Measurements from ENCODE around the gene PDPK1. TPM values are rescaled to one million over a fixed set of nuclear protein-coding genes. Genes with fewer than 3 reads are reported as not detected.
"Not testable (repeated sequence)": the region's sequence is repeated elsewhere in the genome, so short reads cannot be mapped to it uniquely, and the experiment has no call there.

PDPK1 gene
- total and polyA plus RNA-seq, 5 experiments from 2014 or later: 27.1 to 69.7 (median 44.7) TPM

DNA sequence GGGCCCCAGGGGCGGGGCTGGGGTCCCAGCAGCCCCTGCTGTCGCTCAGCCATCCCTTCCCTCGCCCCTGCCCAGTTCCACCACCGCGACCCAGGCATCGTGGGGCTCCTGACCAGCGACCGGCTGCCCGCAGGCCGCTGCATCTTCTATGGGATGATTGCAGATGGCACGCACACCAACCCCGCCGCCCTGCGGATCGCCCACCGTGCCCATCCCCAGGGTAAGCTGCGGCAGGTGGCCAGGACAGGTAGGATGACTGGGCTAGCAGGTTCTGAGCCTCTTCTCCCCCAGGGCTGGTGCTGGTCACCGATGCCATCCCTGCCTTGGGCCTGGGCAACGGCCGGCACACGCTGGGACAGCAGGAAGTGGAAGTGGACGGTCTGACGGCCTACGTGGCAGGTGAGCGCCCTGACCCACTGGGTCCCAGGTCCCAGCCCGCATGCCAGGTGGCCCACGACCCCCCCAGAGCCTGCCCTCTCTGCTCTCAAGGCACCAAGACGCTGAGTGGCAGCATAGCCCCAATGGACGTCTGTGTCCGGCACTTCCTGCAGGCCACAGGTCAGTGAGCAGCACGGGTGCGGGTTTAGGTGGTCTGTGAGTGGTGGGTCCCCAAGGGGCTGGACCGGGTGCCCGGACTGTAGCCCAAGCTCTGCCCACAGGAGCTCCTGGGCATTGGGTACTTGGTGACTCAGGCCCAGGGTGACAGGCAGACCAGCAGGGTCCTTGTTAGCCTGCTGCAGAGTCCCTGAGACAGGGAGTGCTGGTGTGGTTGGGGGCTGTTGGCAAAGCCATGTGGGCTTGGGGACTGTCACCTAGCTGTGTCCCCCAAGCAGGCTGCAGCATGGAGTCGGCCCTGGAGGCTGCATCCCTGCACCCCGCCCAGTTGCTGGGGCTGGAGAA lies 9.4 kb upstream of the PDPK1 start:
- Mint-ChIP-seq H3K27ac (no peak overlapping the region), H3K4me1 (peaks cover 9 to 42% (median 16%) of the 10 kb centered on the region in 4 donors), H3K27me3 (peaks cover 0 to 3% (median 0%) of the 10 kb centered on the region in 5 donors), H3K36me3 (peaks cover 0 to 31% (median 1%) of the 10 kb centered on the region in 3 donors), H3K9me3 (no peaks in the 10 kb centered on the region), H3K4me3 (no peak overlapping the region)
- no peak for ATAC-seq
- DNase-seq: no peak
- POLR2A ChIA-PET: interaction anchor here (0.9 to 10.6 kb wide), 3 partner anchors 9 to 15 kb away, joined by 3 to 146 read pairs (median 3); partner anchors contain the start of genes AMDHD2, ATP6V0C and PDPK1

DNA sequence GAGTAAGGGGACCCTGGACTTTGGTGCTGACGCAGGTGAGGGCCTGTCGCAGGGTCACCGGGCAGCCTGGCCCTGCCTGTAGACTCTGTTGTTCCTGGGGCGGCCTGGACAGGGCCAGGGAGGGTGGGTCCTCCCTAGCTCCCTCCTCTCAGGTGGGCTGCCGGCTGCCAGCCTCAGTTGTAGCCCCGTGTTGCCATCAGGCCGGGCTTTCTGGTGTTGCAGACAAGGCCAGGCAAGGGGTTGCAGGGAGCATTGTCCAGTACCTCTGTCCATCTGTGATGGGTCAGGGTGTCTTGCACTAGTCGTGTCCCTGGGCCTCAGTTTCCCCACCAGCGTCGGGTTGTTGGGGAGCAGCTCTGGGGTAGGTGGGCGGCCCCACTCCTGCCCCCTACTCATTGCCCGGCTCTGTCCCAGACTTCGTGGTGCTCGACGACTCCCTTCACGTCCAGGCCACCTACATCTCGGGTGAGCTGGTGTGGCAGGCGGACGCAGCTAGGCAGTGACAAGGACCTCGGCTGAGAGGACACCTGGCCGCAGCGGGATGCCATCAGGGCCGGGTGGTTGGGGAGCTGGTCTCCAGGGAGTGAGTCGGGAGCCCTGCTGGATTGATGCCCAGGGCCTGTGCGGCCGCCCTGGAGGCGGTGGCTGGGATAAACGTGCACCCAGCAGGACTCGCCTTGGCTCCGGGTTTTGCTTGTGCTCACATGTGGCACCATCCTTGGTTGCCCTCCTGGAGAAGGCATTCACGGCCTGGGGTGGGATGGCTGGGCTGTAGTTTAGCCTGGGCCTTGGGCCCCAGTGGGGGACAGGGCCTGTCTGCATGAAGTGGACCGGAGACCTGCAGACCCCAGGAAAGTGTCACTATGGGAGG lies 8.5 kb upstream of the PDPK1 start:
- no peak for ATAC-seq
- peaks cover 10 to 33% (median 17%) of the 10 kb centered on the region in 4 donors for H3K4me1 Mint-ChIP-seq
- no peaks in the 10 kb centered on the region for H3K9me3 Mint-ChIP-seq
- POLR2A ChIA-PET: interaction anchor here (0.6 to 10.6 kb wide), 4 partner anchors 9 to 310 kb away, joined by 3 to 146 read pairs (median 4); partner anchors contain the start of genes AMDHD2, ATP6V0C and PDPK1
- peak overlapping the region in 3 of 10 donors; percentile 16 to 80 (median 35) for H3K27ac Mint-ChIP-seq
- H3K4me3 Mint-ChIP-seq: peak overlapping the region in 1 of 10 donors; percentile 95
- peaks cover 0 to 3% (median 0%) of the 10 kb centered on the region in 5 donors for H3K27me3 Mint-ChIP-seq
- peaks cover 0 to 25% (median 1%) of the 10 kb centered on the region in 3 donors for H3K36me3 Mint-ChIP-seq
- no peak for DNase-seq

DNA sequence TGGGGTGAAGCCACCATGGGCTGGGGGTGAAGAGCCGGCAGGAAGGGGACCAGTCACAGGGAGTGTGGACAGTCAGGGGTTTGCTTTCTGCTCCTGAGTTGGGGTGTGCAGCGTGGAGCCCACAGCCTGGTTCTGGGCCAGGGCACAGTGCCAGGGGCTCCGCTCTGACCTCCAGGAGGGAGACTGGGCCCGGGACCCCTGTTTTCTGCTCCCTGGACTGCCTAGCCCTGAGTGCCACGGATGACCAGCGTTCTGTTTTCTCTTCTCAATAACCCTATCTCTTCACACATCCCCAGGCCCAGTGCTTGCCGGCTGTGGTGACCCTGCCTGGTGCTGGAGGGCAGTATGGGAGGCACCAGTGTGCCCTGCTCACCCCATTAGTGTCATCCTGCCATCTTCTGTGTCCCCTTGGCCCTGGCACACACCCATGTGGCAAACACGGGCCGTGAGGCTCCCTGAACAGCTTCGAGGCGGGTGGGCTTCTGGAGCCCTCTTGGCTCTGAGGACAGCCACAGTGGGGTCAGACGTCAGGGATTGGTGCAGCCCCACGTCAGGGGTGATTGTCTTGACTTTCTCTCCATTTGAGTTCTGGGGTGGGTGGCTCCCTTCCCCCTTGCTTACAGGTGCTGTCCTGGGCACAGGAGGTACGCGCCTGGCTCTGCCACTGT lies 7.7 kb upstream of the PDPK1 start:
- POLR2A ChIA-PET: interaction anchor here (1.6 to 10.6 kb wide), 3 partner anchors 8 to 17 kb away, joined by 3 to 146 read pairs (median 98); partner anchors contain the start of genes AMDHD2, ATP6V0C and PDPK1
- Mint-ChIP-seq H3K27me3 (peaks cover 0 to 3% (median 0%) of the 10 kb centered on the region in 5 donors), H3K27ac (peak overlapping the region in 8 of 10 donors; percentile 16 to 80 (median 63)), H3K9me3 (no peaks in the 10 kb centered on the region), H3K36me3 (peaks cover 0 to 17% (median 1%) of the 10 kb centered on the region in 3 donors), H3K4me3 (peak overlapping the region in 9 of 10 donors; percentile 10 to 95 (median 41)), H3K4me1 (peaks cover 9 to 26% (median 16%) of the 10 kb centered on the region in 4 donors)
- no peak for ATAC-seq
- DNase-seq: no peak

DNA sequence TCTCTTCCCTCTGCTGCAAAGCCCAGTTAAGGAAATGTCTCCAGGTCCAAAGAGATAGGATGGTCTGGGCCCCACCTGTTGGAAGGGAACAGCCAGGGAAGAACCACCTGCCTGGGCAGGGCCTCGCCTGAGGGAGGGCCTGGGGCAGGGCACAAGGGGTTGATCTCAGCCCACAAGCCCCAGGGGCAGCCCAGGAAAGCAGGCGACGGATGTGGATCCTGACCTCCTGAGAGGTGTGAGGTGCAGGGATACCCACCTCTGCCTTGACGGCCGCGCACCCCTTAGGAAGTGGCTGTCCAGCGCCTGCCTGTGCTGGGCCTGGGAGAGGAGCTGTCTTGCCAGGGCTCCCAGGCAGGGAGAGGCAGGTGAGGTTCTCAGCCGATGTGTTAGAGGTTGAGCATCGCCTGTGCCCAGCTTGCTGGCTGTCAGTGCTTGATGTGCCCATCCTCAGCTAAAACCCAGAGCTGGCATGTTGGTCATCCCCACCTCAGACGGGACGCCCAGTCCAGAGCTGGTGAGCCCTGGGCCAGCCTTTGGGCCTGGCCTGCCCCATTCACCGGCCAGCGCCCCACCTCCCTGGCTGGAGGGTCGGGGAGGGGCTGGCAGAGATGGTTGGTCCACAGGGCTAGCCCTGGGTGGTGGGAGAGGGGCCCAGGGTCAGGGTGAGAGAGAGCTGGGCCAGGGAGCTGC lies 7.0 kb upstream of the PDPK1 start:
- Mint-ChIP-seq H3K27me3 (peaks cover 0 to 3% (median 0%) of the 10 kb centered on the region in 5 donors), H3K27ac (peak overlapping the region in 9 of 10 donors; percentile 92 to 100 (median 99)), H3K9me3 (no peaks in the 10 kb centered on the region), H3K4me3 (peak overlapping the region; percentile 92 to 100 (median 96)), H3K36me3 (peaks cover 0 to 12% (median 1%) of the 10 kb centered on the region in 3 donors), H3K4me1 (peaks cover 9 to 27% (median 18%) of the 10 kb centered on the region in 4 donors)
- no peak for DNase-seq
- no peak for ATAC-seq
- POLR2A ChIA-PET: interaction anchor here (0.6 to 10.6 kb wide), 4 partner anchors 11 to 142 kb away, joined by 3 to 146 read pairs (median 50); partner anchors contain the start of genes AMDHD2 and ATP6V0C

DNA sequence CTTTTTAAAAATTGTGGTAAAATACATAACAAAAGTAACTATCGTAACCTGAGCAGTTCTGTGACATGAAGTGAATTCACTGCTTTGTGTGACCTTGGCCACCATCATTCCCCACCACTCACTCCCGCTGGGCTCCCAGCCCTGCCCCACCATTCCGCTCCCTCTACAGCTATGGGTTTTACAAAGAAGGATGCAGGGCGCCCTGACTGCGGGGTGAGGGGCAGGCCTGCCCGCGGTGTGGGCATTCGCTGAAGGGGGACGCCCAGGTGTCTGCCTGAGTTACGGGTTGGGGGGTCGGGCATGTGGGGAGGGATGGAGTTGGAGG lies 6.5 kb upstream of the PDPK1 start, which contains the start of gene CEMP1:
CEMP1 (minus strand) TSS at position 38 of the 325 bp plus-strand sequence. CDS start 335 bp downstream, outside the sequence.
- Mint-ChIP-seq H3K4me1 (peaks cover 9 to 31% (median 19%) of the 10 kb centered on the region in 4 donors), H3K36me3 (peaks cover 0 to 7% (median 0%) of the 10 kb centered on the region in 3 donors), H3K27ac (peak within 1 kb of the TSS; percentile 92 to 100 (median 99)), H3K27me3 (peaks cover 0 to 3% (median 0%) of the 10 kb centered on the region in 5 donors), H3K9me3 (no peaks in the 10 kb centered on the region), H3K4me3 (peak within 1 kb of the TSS; percentile 92 to 100 (median 96))
- DNase-seq (no peak), ATAC-seq (no peak)
- POLR2A ChIA-PET: interaction anchor here (0.6 to 10.6 kb wide), 5 partner anchors 12 to 142 kb away, joined by 3 to 146 read pairs (median 4); partner anchors contain the start of genes AMDHD2 and ATP6V0C

DNA sequence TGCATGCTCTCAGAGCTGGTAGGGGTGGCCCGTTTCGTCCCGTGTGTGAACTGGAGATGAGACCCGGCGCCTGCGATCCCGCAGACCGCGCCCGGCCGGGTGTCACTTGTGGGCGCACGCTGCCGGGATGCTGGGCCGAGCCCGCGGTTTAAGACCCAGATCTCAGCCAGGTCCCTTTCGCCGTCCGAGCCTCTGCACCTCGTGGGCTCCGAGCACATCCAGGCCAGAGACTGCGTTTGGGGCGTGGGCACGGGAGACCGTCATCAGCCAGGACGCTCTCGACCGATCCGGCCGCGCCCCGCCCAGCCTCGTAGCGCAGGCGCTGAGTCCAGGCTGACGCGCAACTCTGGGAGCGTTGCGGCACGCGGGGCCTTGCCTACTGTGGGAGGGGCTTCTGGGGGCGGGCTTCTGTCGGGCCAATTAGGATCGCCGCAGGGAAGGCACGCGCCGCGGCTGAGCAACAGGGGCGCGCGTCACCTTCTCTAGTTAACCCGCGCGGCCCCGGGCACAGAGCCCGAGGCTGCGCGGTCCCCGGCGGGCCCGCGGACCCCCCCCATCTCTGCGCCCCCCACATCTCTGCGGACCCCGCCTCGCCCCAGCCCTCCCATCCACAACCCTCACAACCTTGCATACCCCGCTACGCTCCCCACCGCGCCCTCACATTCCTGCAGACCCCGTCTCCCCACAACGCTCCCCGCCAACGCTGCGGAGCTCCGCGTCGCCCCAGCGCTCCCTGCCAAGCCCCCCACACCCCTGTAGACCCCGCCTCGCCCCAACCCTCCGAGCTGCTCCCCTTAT lies 5.9 kb upstream of the PDPK1 start:
- H3K9me3 Mint-ChIP-seq: no peaks in the 10 kb centered on the region
- H3K4me3 Mint-ChIP-seq: peak overlapping the region; percentile 92 to 100 (median 96)
- peaks cover 0 to 3% (median 0%) of the 10 kb centered on the region in 5 donors for H3K27me3 Mint-ChIP-seq
- peak; percentile 85 to 89 for ATAC-seq
- POLR2A ChIA-PET: interaction anchor here (0.6 to 10.6 kb wide), 16 partner anchors 8 to 1943 kb away, joined by 3 to 146 read pairs (median 4); partner anchors contain the start of genes AMDHD2, ATP6V0C, ELOB and PGP
- DNase-seq: peak; percentile 89 to 98 (median 96)
- H3K36me3 Mint-ChIP-seq: peaks cover 0 to 4% (median 0%) of the 10 kb centered on the region in 3 donors
- peaks cover 9 to 34% (median 23%) of the 10 kb centered on the region in 4 donors for H3K4me1 Mint-ChIP-seq
- H3K27ac Mint-ChIP-seq: peak overlapping the region; percentile 92 to 100 (median 99)

DNA sequence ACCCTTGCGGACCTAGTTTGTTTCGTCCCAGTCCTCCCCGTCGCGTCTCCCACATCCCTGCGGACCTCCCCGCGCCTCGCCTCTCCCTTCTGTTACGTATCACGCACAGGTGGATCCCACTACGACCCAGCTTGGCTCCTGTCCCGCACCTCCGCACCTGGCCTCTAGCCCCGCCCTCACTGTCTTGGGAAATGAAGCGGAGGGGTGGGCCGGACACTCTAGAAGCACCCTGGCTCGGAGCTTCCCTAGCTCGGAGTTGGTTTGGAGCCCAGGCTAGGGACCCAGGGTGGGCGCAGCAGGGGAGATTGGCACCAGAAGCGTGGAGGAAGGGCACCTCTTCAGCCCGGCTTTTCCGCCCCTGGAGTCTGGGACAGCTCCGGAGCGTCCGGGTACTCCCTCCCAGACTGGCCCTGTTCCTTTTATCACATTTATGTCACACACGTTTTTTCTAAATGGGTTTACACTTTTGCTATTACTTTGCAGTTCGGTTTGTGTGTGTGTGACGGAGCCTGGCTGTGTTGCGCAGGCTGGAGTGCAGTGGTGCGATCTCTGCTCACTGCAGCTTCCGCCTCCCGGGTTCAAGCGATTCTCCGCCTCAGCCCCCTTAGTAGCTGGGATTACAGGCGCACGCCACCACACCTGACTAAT lies 5.2 kb upstream of the PDPK1 start:
- ATAC-seq (peak; percentile 32 to 42), DNase-seq (peak; percentile 45 to 82 (median 70))
- H3K4me3 Mint-ChIP-seq: peak overlapping the region; percentile 92 to 100 (median 96)
- peaks cover 9 to 39% (median 25%) of the 10 kb centered on the region in 4 donors for H3K4me1 Mint-ChIP-seq
- H3K36me3 Mint-ChIP-seq: no peaks in the 10 kb centered on the region
- POLR2A ChIA-PET: interaction anchor here (0.6 to 10.6 kb wide), 17 partner anchors 8 to 1944 kb away, joined by 3 to 146 read pairs (median 4); partner anchors contain the start of genes AMDHD2, ATP6V0C, ELOB and PGP
- H3K27me3 Mint-ChIP-seq: peaks cover 0 to 3% (median 0%) of the 10 kb centered on the region in 5 donors
- H3K27ac Mint-ChIP-seq: peak overlapping the region; percentile 92 to 100 (median 99)
- H3K9me3 Mint-ChIP-seq: no peaks in the 10 kb centered on the region

DNA sequence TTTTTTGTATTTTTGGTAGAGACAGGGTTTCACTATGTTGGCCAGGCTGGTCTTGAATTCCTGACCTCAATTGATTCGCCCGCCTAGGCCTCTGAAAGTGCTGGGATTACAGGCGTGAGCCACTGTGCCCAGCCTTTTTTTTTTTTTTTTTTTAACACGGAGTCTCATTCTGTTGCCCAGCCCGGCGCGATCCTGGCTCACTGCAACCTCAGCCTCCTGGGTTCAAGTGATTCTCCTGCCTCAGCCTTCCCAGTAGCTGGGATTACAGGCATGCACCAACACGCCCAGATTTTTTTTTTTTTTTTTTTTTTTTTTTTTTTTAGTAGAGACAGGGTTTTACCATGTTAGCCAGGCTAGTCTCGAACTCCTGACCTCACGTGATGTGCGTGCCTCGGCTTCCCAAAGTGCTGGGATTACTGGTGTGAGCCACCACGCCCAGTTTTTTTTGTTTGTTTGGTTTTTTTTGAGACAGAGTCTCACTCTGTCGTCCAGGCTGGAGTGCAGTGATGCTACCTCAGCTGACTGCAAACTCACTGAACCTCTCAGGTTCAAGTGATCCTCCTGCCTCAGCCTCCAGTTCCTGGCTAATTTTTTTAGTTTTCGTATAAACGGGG lies 4.6 kb upstream of the PDPK1 start:
- peaks cover 9 to 39% (median 25%) of the 10 kb centered on the region in 4 donors for H3K4me1 Mint-ChIP-seq
- H3K9me3 Mint-ChIP-seq, DNase-seq, H3K27me3 Mint-ChIP-seq, ATAC-seq, H3K36me3 Mint-ChIP-seq: not testable (repeated sequence)
- POLR2A ChIA-PET: interaction anchor here (0.6 to 10.6 kb wide), 12 partner anchors 9 to 1945 kb away, joined by 3 to 146 read pairs (median 4); partner anchors contain the start of genes AMDHD2, ATP6V0C, ELOB and PGP
- H3K27ac Mint-ChIP-seq: peak overlapping the region; percentile 92 to 100 (median 99)
- peak overlapping the region; percentile 92 to 100 (median 96) for H3K4me3 Mint-ChIP-seq

DNA sequence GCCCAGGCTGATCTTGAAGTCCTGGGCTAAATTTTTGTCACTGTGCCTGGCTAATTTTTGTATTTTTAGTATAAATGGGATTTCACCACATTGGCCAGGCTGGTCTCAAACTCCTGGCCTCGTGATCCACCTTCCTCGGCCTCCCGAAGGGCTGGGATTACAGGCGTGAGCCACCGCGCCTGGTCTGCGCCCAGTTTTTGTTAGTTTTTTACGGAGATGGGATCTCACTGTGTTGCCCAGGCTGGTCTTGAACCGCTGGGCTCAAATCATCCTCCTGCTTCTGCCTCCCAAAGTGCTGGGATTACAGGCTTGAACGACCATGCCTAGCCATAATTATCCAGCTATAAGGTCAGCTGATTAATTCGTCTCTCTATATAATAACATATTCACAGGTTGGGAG lies 3.9 kb upstream of the PDPK1 start:
- Mint-ChIP-seq H3K27me3 (peaks cover 0 to 3% (median 0%) of the 10 kb centered on the region in 5 donors), H3K9me3 (no peaks in the 10 kb centered on the region), H3K4me3 (peak overlapping the region; percentile 44 to 86 (median 64)), H3K36me3 (no peaks in the 10 kb centered on the region), H3K27ac (peak overlapping the region; percentile 59 to 92 (median 83)), H3K4me1 (peaks cover 11 to 42% (median 29%) of the 10 kb centered on the region in 4 donors)
- POLR2A ChIA-PET: interaction anchor here (4.0 to 10.6 kb wide), 2 partner anchors 14 to 20 kb away, joined by 98 to 146 read pairs; partner anchors contain the start of genes AMDHD2 and ATP6V0C
- DNase-seq (no peak), ATAC-seq (no peak)

All from naive thymus-derived CD8-positive, alpha-beta T cell (primary cell).